Activated CD4-positive, alpha-beta T cell treated with anti-CD3 and anti-CD28 coated beads, Interleukin-2, amount 50 U/mL, for 4 hours (primary cell): Measurements from ENCODE around the gene AP2A2.
"Not testable (repeated sequence)": the region's sequence is repeated elsewhere in the genome, so short reads cannot be mapped to it uniquely, and the experiment has no call there.

Experiments used
- DNase-seq, 2 experiments: peaks; one replicate each; pipeline ENCODE4 v3.0.0-alpha.2; 2020

The AP2A2 gene

DNA sequence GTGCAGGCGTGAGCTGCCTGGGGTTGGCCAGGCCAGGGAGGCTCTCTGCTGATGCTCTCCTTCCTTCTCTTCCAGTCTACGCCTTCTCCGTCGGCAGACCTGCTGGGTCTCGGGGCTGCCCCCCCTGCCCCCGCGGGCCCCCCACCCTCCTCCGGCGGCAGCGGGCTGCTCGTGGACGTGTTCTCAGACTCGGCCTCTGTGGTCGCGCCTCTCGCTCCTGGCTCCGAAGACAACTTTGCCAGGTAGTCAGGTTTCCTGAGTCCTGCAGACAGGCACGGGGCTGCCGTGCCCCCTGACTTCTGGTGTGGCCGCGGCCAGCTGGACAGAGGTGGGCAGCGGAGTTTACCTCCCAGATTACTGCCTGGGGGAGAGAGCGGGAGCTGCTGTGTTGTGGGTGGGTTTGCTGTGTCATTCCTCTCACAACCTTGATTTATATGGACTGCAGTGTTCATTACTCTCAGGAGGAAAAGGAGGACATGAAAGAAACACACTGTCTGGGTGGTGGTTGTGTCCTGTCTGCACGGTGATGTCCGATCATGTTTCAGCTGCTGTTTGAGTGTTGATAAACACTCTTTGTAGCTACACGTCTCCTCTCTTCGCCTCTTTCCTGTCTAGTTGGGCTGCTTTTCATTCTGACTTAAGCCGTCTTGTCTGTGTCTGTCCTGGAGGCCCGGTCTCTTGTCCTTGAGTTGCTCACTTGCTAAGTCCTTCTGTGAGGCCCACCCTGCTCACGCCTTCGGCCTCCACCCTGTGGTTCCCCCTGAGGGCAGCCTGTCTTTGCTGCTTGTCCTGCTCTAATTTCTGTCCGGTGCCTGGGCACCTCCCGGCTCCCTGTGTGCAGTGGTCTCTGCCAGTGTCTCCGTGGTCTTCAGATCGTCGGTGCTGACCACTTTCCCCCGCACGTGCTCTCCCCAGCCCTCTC, 74.9 kb downstream of the AP2A2 start:
- no peak for DNase-seq

DNA sequence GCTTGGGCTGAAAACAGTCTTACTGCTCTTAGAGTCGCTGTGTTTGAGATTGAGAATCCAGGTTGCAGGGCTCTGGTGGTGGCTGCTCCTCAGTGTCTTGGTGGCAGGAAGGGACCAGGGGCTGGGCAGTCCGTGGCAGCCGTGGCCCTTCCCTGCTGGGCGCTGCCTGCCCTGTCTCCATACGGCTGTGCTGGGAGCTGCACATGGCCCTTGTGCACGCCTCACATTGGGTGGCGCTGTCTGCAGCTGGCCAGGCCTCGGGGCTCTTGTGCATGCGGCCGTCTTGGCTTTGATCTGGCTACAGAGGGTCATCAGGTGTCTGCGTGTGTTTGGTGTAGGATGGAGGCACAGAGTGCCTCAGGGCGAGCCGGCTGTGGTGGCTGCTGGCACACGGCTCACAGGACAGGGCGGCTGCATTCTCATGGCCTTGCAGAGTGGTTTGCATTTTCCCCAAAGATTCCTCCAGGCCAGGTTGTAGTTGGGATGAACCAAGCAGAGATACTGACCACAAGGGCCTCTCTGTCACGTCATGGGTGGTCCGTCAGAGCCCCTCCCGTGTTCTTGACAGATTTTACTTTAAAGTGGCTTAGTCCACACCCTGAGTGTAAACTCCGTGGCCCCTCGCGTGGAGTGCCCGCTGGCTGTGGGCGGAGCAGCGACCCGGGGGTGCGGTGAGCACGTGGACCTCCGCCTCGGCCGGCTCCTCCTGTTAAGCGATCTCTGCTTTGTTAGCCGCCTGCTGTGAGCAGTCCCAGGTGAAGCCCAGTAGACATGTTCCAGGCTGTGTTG, 76.1 kb downstream of the AP2A2 start:
- no peak for DNase-seq

DNA sequence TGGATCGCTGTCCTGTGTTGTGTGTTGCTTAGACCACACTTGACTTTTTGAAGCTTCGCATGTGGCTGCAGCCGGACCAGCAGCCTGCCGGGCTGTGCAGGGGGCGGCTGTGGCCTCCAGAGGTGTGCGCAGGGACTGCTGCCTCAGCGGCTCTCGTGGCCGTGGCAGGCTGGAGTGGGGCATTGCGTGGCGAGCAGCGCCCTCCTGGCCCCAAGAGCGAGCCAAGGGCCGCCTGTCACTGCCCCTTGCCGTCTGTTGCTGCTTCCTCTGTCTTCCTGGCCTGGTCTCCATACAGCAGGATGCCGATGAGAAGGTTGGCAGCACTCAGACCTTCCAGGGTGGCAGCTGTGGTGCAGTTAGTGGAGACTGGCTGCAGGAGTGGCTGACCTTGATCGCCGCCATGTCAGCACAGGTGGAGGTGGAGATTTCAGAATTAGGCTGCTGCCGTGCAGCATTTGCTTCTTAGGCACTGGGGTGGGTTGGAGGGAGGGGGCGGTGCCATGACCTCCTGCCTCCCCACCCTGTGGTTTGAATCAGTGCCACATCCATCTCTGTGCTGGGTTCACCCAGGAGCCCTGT, 76.8 kb downstream of the AP2A2 start:
- no peak for DNase-seq

DNA sequence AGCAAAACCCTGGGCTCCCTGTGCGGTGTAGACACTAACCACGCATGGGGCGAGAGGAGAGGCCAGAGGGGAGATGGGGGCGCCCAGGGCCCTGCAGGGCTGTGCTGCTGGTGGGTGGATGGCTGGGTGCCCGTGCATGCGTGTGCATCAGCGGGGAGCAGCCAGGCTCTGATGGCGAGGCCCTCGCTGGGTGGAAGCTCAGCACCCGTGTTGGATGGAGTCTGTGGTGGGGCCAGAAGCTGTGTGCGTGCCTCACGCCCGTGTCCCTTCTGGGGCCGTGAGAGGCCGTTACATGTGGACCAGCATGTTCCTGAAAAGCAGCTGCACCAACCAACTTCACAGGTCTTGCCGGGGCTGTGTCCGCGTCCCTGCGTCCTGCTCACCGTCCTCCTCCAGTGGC, 77.5 kb downstream of the AP2A2 start:
- no peak for DNase-seq

DNA sequence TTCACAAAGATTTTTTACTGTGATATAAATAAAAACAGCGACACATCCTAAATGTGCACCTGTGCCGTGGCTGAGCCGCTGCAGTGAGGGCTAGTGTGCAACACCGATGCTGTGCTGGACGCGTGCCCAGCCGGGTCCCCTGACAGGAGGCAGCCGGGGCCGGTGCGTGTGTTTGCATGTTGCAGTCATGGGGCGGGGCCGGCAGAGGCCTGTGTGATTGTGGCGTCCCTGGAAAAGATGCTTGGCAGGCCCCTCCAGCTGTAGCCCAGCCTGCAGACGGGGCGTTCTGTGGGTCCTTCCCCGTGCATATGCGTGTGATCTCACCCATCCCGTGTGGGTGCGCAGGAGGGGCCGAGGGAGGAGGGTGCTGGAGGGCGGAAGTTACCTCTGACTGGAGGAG, 80.3 kb downstream of the AP2A2 start:
- no peak for DNase-seq

DNA sequence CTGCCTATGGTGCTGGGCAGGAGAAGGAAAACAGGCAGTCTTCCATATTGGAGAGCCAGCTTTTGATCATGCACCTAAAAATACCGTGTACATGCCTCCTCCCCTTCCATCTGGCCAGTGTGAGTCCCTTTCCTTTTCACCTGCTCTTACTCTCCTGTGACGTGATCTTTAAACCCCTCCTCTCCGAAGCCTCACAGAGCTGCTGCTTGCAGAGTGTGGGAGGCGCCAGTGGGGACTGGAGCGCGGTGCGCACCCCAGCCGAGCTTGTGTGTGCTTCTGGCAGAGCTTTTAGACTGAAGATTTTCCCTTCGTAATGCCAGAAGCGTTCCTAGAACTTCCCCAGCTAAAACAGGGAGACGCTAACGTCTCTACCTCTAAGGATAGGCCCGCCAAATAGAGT, 81.1 kb downstream of the AP2A2 start:
- DNase-seq, result no peak

DNA sequence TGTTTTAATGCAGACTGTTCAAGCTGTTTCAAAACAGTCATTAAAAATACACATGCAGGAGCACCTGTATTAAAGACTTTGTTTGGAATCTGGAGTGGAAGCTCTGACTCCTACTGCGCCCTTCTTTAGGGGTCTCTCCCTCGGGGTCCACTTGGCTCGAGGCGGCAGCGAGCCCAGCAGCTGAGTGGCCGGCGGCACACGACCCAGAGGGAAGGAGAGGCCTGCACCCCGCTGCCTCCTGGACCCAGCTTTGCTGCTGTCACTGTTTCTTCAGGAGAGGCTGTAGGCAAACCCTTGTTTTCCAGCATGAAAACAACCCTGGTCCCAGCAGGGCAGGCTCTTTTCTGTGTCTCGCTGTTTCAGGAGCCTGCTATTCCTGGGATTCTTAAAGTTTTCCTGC, 81.6 kb downstream of the AP2A2 start:
- no peak for DNase-seq

DNA sequence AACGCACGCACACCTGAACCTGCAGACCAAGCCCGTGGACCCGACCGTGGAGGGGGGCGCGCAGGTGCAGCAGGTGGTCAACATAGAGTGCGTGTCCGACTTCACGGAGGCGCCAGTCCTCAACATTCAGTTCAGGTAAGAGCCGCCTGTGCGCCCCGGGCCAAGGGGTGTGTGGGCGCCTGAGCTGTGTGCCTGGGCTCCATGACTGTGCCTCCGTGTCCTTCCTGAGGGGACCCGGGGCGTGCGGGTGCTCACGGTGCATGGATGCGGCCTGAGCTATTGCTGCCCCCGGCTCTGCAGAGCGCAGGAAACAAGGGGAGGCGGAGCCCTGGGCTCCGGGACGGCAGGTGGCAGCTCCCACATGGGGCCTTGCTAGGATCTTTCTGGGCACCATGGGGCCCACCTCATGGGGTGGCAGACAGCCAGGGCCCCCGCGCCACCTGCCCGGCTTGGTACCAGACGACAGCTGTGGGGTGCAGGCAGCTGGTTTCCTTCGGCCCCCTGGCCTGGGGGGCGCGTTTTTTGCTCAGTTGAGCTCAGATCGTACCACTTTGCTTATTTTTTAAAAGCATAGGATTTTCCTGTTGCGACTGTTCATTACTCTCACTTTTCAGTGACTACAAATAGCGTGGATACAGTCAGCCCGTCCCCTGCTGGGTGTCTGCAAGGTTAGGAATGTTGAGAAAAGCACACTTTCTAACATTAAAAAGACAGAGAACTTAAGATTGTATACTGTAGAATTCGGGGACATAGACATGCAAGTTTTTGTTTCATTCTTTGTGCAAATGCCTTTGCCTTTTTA, 82.5 kb downstream of the AP2A2 start:
- no peak for DNase-seq

DNA sequence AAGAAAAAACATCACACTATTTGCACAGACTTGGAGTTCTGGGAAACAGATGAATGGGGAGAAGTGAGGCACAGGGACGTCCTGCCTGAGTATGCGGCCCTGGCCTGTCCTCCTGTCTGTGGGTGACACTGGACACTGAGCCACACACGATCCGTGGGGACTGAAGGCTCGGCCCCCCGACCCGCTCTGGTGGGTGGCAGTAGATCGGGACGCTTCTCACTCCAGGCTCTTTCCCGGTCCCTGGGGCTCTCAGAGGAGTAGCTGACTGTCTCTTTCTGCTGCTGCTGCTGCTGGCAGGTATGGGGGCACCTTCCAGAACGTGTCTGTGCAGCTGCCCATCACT, 83.1 kb downstream of the AP2A2 start:
- DNase-seq, result no peak

DNA sequence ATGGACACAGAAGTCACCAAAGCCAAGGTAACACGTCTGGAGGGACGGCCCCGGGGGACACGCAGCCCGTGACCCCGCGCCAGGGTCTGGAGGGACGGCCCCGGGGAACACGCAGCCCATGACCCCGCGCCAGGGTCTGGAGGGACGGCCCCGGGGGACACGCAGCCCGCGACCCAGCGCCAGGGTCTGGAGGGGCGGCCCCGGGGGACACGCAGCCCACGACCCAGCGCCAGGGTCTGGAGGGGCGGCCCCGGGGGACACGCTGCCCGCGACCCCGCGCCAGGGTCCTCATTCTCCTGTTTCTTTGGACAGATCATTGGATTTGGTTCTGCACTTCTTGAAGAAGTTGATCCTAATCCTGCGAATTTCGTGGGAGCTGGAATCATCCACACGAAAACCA, 83.7 kb downstream of the AP2A2 start:
- DNase-seq, result no peak

DNA sequence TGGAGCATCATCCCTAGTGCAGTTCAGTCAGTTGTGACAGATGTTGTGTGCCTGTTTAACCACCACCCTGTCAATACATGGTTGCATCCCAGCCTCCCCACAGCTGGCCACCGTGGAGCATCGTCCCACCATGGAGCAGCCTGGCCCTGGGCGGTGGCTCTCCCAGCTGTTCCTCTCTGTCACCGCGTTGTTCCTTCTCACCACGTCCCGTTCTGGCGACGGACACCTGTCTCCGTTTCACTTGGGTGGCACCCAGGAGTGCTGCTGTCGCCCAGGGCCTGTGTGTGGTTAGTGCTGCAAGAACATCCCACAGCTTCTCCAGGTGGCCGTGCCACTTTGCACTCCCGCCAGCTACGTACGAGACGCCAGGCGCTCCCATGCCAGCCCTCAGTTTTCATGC, 84.3 kb downstream of the AP2A2 start:
- no peak for DNase-seq

DNA sequence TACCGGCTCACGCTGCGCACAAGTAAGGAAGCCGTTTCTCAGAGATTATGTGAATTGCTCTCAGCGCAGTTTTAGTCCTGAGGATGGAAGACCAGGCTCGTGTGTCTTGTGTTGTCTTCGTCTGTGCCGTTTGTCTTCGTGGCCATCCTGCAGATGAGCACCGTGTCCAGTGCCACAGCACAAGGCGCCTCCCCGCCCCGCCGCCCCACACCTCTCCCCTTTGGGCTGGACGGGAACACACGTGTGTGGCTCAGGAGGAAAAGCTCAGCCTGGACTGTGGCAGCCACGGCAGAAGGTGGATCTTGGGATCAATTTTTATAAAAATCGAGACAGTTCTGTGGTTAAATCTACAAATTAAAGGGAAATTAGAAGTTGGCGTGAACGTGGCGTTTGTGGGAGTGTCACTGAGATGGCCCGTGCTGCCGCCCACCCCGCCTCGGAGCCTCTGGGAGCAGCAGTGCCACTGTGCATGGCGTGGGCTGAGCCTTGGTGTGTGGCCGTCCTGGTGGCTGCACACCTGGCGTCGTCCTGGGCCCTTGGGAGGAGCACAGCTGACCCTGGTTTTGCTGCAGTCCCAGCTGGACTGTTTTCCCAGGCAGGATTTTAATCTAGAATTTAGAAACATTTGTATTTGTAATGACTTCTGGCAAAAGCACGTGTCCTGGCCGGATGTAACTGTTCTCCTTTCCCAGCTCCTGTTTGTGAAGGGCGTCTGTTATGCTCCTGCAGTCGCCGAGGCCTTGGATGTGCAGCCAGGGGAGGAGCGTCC, 85.1 kb downstream of the AP2A2 start:
- DNase-seq, result no peak

DNA sequence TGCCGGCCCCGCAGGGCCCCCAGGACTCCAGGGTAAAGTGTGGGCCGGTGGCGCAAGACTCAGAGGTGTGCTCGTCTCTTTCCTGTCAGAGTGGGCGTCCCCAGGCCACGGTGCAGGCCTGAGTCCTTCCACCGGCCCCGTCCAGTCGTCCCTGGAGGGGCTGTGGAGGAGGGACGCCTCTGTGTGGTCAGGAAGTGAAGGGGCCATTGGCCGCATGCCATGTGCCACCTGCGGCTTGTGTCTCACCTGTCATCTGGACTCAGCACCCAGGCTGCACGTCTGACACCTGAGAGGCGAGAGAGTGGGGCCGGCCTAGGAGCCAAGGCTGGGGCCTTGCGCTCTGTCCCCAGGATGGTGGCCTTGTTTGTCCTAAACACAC, 85.6 kb downstream of the AP2A2 start:
- DNase-seq, result no peak

DNA sequence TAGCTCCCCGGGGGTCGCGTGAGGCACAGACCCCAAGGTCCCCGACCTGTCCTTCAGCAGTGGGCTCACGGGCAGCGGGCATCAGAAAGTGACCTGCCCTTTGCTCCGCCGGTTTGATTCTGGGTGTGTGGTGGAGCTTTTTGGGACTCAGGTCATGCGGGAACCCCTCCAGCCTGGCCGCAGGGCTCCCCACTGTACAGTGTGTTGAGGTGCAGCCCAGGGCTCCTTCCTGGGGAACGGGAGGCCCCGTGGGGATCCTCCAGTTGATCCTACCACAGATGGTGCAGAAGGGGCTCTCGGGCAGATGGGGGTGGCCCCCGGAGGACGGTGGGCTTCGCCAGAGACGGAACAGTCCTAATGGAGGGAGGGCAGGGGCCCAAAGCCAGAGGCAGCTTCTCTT, 86.6 kb downstream of the AP2A2 start:
- DNase-seq, result no peak

DNA sequence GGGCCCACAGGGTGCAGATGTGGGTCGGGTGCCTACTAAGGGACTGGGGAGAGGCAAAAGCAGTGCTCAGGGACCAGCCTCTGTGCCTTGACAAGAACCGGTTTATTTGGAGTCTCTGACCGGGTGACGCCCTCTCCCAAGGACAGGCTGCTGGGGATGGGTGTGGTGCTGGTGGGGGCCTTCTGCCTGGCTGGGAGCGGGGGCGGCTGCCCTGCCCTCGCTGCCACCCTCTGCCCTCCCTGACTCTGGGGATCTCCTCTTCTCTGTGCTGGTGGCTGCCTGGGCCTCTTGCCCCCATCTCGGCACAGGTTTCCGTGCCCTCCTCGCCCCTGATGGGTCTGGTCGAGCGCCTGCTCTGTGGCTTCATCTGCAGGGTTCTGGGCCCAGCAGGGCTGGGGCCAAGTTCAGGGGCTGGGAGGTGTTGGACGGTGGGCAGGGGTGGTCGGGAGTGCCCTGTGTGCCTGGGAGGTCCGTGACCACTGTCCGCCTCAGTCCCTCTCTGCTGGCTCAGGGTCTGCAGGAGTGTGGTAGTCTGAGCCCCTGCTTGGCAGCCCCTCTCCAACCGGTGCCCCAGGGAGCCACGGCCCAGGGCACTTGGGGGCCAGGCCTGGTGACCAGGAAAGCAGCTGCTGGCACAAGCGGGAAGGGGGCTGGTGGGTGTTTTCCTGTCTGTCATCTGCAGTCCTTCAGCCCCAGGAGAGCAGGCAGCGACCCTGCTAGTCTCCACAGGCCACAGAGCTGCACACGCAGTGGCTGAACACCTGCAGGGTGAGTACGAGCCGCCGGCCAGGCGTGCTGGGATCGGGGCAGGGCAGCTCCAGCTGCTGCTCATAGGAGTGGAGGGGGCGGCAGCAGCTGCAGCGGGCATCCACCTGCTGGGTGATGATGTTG, 87.3 kb downstream of the AP2A2 start:
- DNase-seq, result no peak

DNA sequence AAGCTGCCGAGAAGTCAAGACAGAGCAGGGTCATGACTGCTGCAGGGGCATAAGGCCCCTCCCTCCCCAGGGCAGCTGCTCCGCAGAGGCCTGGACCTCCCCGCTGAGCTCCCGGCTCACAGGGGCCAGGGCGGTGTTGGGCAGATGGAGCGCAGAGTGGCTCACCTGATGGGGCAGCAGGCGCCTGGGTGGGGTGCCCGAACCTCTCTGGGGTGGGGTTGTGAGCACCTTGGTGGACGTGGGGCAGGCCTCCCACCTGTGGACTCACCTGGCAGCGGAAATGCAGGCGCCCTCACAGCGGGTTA, 87.9 kb downstream of the AP2A2 start:
- DNase-seq, result no peak

DNA sequence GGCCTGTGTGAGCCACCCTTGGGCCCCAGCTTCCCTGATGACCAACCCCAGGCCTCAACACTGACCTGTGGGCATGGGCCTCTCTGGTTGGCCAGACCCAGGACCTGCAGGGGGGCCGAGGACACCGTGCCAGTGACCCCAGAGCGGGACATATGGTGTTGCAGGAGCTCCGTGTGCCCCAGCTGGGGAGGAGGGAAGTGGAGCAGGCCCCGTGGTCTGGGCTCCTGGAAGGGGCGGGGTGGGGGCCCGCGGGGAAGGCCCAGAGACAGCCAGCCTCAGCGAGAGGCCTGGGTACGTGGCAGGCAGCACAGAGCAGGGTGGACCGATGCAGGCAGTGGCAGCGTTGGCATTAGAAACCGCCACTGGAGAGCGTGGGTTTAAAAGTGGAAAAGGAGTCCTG, 88.6 kb downstream of the AP2A2 start:
- no peak for DNase-seq

DNA sequence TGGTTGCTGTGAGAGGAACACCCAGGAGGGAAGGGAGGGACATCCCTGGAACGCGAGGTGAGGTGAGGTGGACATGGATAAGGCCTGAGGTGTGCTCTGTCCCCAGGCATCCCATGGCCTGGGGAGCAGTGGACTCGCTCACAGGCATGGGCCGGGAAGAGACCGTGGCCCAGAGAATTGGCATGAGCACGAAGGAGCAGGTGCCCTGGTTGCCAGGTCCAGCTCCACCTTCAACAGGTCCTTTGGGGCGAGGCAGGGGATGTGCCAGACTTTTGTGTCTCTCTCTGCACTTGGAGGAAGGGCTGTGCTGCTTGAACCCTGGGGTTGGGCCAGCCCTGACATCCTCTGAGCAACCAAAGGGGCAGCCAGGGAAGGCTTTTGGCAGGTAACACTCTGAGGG, 89.4 kb downstream of the AP2A2 start:
- DNase-seq, result no peak

DNA sequence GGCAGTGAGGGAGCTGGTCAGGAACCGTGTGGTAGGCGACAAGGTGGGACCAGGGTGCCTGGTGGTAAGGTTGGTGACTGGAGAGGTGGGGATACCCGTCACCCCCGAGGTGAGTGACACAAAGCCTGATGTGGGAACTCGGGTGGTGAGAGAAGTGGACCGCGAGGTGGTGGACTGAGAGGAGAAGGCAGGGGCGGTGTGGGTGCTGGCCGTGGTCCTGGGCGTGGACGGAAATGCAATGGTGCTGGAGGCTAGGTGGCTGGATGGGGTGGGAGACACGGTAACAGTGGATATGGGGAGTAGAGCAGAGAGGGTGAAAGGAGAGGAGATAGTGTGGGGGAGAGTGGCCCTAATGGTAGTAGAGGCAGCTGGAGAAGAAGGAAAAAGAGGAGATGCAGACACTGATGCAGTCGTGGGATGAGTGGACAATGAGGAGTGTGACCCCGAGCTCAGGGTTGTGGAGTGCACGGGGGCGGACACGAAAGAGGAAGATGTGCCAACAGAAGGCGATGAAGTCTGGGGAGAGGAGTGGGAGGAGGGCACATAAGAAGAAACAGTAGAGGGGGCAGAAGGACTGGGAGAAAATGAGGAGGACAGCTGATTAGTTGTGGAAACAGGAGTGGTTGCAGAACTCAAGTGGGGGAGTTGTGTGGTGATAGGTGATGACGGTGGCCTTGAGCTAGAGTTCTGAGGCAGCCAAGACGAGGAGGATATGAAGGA, 90.3 kb downstream of the AP2A2 start:
- no peak for DNase-seq

DNA sequence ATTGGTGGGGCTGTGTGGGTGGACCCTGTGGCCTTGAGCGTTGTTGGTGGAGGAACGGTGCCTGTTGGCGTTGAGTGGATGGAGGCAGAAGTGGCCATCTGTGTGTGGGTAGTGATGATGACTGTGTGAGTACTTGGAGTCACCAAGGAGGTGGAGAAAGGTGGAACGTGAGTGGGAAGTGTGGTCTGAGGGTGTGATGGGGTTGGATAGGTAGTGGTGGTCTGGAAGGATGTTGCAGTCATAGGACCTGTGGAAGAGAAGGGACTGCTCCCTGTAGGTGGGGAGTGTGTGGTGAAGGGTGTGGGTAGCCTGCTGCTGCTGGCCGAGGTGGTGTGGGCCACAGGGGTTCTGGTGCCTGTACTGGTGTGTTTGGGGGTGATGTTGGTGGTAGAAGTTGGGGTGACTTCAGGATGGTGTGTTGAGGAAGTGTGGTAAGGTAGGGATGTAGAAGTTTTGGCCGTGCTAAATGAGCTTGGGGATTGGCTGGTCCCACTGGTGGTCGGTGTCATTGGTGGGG, 91.0 kb downstream of the AP2A2 start:
- not testable (repeated sequence) for DNase-seq
